22Rv1 (cell line): ENCODE results near the gene GPR25.

Experiments
- H3K27ac ChIP-seq: fragments of 450-650 bp; 2 replicates; pipeline ENCODE4 v1.5.1; 2017
- CTCF ChIP-seq: fragments of 450-650 bp; IDR thresholded peaks from 2 replicates; pipeline ENCODE4 v1.5.1; 2017; ENCODE audit warnings: mild to moderate bottlenecking
- ZFX ChIP-seq: fragments of 450-650 bp; IDR thresholded peaks from 2 replicates; pipeline ENCODE4 v1.6.1; 2017; ENCODE audit warnings: antibody characterized with exemption, borderline replicate concordance

GPR25 gene

DNA sequence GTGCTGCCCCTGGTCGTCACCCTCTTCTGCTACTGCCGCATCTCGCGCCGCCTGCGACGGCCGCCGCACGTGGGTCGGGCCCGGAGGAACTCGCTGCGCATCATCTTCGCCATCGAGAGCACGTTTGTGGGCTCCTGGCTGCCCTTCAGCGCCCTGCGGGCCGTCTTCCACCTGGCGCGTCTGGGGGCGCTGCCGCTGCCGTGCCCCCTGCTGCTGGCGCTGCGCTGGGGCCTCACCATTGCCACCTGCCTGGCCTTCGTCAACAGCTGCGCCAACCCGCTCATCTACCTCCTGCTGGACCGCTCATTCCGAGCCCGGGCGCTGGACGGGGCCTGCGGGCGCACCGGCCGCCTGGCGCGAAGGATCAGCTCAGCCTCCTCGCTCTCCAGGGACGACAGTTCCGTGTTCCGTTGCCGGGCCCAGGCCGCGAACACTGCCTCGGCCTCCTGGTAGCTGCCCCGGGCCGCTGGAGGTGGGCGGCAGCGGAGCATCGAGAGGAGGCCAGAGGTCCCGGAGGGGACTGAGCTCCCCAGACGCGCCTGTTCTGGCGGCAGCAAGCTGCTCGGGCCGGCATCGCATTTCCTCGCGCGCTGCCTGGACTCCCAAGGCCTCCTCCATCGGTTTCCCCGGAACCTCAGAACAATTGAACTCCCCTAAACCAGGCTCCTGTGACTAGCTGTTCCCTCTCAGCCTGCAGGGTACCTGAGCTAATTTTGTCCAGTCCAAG is 1.1 kb downstream of the GPR25 start:
- TF ChIP-seq ZFX (no peak), CTCF (no peak)
- H3K27ac ChIP-seq = no peak overlapping the region

GRCh38 chr1:200874694-200875093 is 1.9 kb downstream of the GPR25 start:
- TF ChIP-seq ZFX (no peak), CTCF (no peak)
- no peak overlapping the region for H3K27ac ChIP-seq

- TF ChIP-seq CTCF (no peak), ZFX (no peak)
- no peak overlapping the region for H3K27ac ChIP-seq
These were observed 2.6 kb downstream of the GPR25 start for GRCh38 chr1:200875416-200875815.

- TF ChIP-seq ZFX (no peak), CTCF (no peak)
- no peak overlapping the region for H3K27ac ChIP-seq
These were observed 4.2 kb downstream of the GPR25 start for GRCh38 chr1:200877010-200877409.

- no peak overlapping the region for H3K27ac ChIP-seq
- TF ChIP-seq ZFX (no peak), CTCF (no peak)
These were observed 5.2 kb downstream of the GPR25 start for GRCh38 chr1:200877839-200878551.

DNA sequence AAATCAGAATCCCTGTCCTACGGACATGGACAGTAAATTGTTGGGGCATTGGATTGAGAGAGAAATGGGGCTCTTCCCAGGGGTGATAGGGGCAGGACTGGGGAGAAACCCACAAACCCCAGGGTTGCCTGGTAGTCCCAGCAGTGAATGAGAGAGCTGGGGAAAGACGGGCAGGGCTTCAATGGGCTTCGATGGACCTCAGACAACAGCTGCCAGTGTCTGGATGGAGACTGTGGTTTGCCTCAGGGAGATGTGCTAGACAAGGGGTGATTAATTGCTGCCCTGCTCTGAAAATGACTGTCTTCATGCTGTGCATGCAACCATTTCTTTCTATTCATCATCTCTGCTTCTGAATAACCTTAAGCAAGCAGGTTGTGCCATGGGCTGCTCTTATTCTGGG is 7.4 kb downstream of the GPR25 start:
- TF ChIP-seq CTCF = no peak
- no peak for TF ChIP-seq ZFX
- H3K27ac ChIP-seq = no peak overlapping the region

- TF ChIP-seq CTCF (no peak), ZFX (no peak)
- no peak overlapping the region for H3K27ac ChIP-seq
These were observed 10.3 kb downstream of the GPR25 start for GRCh38 chr1:200883118-200883517.
